Stromal cell of bone marrow (primary cell): ENCODE data around the gene GLB1L3.
"Not testable (repeated sequence)": the region's sequence is repeated elsewhere in the genome, so short reads cannot be mapped to it uniquely, and the experiment has no call there.

Experiments used
- DNase-seq: peaks from one replicate; pipeline ENCODE4 v3.0.0-alpha.2; 2012; ENCODE audit warnings: low read depth

Gene GLB1L3

DNA sequence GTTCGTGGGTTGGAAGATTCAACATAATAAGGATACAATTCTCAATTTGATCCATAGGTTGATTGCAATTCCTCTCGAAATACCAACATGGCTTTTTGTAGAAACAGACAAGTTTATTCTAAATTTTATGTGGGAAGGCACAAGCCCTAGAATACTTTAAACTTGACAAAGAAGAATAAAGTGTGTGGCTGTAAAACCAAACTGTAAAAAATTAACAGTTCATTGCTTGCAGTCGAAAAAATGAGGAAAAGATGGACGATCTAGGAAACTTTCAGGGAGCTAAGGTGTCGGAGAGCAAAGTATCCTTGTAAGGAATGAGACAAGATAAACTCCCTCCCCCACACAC is 1.0 kb upstream of the GLB1L3 start:
- DNase-seq, result no peak

- DNase-seq, result no peak
Observed at GRCh38 chr11:134276396-134277182, 410 bp downstream of the GLB1L3 start.

DNA sequence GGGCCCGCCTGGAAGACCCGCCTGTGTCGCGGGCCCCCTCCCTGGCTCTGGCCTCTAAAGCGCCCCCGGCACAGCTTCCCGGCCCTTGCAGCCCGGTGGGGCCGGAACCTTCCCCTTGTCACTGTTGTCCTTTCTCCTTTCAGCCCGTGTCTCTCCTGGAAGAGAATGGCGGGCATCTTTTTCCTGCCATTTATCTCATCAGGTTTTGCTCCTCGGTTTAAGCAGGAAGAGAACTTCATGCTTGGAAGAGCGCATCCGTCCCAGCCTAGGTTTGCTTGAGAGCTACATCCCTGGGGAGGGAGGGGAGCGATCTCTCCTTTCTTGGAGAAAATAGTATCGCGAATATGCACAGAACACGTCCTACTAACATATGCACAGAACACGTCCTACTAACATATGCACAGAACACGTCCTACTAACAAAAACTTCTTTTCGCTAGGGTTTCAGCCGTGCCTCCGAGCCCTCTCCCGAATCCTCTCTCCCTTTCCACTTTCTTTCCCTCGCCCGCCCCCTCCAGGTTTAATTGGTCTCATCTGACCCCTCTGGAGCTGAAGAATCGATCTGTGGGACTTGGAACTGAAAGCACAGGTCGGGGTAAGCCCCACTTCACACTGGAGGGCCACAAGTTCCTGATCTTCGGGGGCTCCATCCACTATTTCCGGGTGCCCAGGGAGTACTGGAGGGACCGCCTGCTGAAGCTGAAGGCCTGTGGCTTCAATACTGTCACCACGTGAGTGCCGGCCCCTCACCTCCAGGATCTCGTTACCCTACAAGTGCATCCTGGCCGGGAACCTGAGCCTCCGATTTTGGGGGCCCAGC is 1.2 kb downstream of the GLB1L3 start:
- no peak for DNase-seq

DNA sequence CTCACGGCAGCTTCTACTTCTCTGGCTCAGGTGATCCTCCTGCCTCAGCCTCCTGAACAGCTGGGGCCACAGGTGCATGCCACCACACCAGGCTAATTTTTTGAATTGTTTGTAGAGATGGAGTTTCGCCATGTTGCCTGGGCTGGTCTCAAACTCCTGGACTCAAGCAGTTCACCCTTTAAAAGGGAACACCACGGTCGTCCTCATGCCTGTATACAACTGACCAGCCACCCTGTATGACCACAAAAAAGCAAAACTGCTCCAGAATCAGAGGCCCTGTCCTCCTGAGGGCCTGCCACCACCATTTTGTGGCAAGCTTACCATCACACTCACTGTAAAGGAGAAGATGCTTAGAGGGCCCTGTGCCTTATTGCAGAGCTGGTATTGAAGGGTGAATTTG is 2.2 kb downstream of the GLB1L3 start:
- DNase-seq, result no peak

DNA sequence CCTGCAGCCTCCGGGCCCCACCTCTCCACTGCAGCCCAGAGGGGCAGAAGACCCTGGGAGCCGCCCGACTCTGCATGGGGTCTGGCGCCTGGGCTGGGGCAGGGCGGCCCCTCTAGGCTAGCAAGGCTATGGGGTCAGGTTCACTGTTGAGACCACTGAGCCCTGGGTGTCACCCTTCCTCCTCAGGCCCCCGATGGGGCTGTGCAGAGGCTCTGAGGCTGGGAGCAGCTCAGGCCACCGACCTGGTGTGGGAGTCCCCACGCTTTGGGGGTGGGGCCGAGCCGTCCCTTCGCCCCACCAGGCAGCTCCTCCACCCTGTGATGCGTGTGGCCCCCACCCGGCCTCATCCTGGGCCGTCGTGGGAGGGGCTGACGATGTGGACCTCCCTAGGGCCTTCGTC is 5.5 kb downstream of the GLB1L3 start:
- not testable (repeated sequence) for DNase-seq

GRCh38 chr11:134282121-134283045 is 6.2 kb downstream of the GLB1L3 start:
- no peak for DNase-seq

DNA sequence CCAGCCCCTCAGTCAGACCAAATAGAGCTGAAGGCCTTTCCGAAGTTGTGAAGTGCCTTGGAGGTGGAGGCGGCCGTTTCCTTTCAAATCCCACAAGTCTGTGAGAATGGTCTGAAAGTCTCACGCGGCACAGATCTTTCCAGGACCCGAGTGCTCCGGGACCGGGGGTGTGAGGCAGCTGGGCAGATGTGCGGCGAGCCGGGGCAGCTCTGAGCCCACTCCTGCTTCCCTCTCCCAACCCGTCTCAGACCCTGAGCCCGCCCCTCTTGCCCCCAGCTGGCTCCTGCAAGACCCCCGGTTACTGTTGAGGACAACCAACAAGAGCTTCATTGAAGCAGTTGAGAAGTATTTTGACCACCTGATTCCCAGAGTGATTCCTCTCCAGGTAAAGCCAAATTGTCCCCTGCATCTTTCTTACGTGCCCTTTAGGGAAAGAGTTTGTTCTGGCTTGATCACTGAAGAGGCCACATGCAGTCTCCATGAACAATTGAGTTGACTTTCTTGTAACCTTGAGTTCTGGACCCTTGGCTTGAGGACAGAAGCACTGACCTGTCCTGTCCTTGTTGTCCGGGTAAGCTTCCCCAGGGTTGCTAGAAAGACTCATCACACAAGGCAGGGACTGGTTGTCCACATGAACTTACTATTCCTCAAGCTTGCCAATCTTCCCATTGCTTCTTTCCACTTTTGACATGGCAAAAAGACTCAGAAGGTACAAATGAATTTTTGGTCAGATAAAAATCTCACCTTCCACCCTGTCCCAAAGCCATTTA is 7.5 kb downstream of the GLB1L3 start:
- no peak for DNase-seq

GRCh38 chr11:134284349-134284748 is 8.2 kb downstream of the GLB1L3 start:
- DNase-seq, result not testable (repeated sequence)

GRCh38 chr11:134287561-134287960 is 11.4 kb downstream of the GLB1L3 start:
- DNase-seq, result no peak

- no peak for DNase-seq
Observed at GRCh38 chr11:134288486-134288885, 12.3 kb downstream of the GLB1L3 start.

DNA sequence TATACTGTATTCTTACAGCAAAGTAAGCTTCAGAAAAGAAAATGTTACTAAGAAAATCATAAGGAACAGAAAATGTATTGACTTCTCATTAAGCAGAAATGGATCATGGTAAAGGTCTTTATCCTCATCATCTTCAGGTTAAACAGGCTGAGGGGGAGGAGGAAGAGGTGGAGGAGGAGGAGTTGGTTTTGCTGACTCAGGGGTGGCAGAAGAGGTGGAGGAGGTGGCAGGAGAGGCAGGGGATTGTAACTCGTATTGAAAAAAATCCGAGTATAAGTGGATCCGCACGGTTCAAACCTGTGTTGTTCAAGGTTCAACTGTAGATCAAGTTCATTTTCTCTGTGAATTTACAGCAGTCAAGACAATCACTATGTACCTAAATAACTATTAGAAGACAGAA is 13.0 kb downstream of the GLB1L3 start:
- no peak for DNase-seq

DNA sequence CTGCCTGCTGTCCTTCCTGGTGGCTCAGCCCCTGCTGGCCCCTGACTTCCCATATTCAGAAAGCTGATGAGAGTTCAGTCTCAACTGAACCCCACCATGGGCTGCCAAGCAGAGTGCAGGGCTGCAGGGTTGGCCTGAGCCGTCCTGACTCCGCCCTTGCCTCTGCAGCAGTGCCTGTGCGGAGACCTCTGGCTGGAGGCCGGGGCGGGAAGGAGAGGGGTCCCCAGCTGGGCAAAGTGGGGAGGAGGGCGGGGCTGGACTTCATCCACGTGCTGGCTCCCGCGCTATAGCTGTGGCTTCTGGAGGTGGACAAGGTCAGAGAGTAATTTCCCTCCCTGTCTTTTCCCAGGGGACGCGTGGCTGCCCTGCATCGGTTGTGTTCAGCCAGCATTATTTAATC is 13.6 kb downstream of the GLB1L3 start:
- no peak for DNase-seq

DNA sequence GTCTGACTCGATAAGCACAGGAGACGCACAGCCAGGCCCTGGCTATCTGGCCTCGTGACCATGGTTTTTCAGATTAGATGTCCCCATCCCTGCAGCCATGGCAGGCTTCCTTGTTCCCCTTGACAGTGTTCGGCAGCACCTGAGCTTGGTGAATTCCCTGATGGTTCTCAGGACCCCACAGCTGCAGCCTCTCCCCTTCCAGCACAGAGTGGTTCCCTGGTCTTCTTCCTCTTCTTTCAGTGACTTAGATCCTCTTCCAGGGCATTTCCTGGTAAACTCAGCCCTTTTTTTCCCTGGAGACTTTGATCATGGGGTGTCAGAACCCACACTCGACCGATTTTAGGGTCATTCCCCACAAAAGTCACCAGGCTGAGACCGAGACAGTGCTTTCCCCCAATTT is 14.5 kb downstream of the GLB1L3 start:
- DNase-seq, result no peak

- DNase-seq, result no peak
Observed at GRCh38 chr11:134291196-134291595, 15.0 kb downstream of the GLB1L3 start.

- no peak for DNase-seq
Observed at GRCh38 chr11:134292661-134293060, 16.5 kb downstream of the GLB1L3 start.

DNA sequence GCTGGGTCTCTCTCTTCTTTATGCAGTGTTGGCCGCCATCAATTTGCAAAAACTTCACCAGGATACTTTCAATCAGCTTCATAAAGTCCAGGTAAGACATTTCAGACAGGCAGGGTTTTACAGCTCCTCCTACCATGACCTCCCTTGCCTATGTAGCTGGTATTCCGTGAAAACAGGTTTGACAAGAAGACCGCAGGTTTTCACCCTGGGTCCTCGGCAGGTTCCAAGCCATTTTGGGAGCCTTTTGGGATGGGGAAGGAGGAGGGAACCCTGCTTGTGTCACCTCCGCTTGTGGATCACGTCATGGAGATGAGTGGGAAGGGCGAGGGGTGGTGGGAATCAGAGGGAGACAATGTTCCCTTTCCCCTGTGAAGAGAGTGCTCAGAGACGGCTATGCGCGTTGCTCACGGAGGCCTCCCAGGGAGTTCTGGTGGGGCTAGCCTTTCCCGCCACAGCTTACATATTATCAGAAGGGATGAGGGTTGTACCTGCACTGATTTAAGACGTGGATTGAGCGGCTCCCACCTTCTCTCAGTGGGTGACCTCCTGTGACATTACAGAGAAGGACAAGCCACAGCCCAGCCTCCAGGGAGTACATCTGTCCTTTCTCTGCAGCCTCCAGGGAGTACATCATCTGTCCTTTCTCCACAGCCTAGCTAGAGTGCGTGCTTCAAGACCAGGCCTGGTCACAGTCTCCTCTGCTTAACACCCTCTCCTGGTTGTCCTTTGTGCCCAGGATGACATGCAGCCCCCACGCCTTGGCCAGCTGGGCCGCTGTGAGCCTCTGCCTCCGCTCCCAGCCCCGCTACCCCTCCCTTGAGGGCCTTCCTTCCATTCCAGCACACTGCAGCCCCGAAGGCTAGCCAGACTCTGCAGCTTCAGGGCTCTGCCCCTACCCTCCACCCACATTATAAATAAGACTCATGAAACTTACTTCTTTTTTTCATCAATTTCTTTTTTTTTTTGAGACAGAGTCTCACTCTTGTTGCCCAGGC is 17.2 kb downstream of the GLB1L3 start:
- DNase-seq, result no peak

GRCh38 chr11:134294664-134295063 is 18.5 kb downstream of the GLB1L3 start:
- no peak for DNase-seq

DNA sequence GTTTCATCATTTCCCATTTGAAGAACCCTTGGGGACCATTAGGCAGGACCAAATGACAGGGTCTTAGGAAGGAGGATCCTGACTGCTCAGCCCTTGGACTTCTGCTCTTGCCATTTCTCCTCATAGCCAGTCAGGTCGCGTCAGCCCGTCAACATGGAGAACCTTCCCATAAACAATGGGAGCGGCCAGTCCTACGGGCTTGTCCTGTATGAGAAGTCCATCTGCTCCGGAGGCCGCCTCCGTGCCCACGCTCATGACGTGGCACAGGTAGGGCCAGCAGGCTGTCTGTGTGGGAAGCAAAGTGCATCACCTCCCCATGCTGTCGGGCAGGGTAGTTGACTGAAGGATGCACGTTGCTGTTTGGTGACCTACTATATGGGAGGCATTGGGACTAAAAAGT is 36.0 kb downstream of the GLB1L3 start:
- DNase-seq, result no peak

DNA sequence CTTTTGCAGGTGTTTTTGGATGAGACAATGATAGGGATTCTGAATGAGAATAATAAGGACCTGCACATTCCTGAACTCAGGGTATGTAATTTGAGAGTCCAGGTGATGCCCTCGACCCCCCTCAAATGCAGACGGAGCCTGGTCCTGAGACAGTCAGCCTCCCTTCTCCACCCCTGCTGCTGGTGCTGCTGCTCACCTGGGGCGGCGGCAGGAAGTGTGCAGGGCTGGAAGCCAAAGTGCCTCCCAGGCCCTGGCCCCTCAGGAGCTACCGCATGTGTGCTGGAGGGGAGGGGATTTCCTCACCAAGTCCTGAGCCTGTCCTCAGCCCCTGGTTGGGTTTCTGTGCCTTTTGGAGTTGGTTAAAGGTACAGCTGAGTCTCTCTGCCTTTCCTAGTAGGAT is 36.6 kb downstream of the GLB1L3 start:
- DNase-seq, result no peak

DNA sequence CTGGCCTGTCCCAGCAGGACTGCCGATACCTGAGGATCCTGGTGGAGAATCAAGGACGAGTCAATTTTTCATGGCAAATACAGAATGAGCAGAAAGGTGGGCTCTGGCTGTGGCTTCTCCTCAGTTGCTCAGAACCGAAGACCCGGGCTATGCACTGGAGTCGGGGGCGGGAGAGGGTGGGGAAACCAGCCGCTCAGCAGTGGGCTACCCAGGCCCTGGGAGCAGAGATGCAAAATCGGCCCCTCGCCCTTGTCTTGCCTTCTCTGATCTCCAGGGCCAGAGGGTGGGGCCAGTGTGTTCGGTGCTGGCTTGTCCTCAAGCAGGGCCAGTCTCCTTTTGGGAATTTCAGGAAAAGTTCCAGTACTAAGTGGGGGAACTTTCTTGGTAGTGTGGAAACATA is 37.2 kb downstream of the GLB1L3 start:
- DNase-seq, result no peak
